Right cardiac atrium (tissue), 5 donors: ENCODE results near the gene SRRM2. TPM values are rescaled to one million over a fixed set of nuclear protein-coding genes. Genes with fewer than 3 reads are reported as not detected.

ENCODE experiments used
- ATAC-seq, 2 donors: fragments of 200-7000 bp; cut with Tn5 transposase; one replicate each; pipeline versions ENCODE4 v1.8.0 to v1.9.1; 2020; ENCODE audit warnings: moderate library complexity in 2 of 2, mild to moderate bottlenecking in 1 of 2
- DNase-seq, 3 donors: peaks; one replicate each; pipeline ENCODE4 v3.0.0-alpha.2; 2020
- H3K27ac ChIP-seq: one replicate; pipeline ENCODE4 v1.5.1; 2013; ENCODE audit warnings: mild to moderate bottlenecking, low read length, control low read depth, moderate library complexity
- H3K27me3 ChIP-seq: one replicate; pipeline ENCODE4 v1.6.1; 2013; ENCODE audit not compliant: control insufficient read depth, insufficient read depth
- H3K4me1 ChIP-seq: one replicate; pipeline ENCODE4 v1.6.1; 2013; ENCODE audit warnings: low read length; ENCODE audit not compliant: control insufficient read depth, insufficient read depth
- H3K4me3 ChIP-seq: one replicate; pipeline ENCODE4 v1.5.1; 2013; ENCODE audit warnings: low read length, control low read depth
- H3K9me3 ChIP-seq: one replicate; pipeline ENCODE4 v1.6.1; 2013; ENCODE audit warnings: low read length; ENCODE audit not compliant: control insufficient read depth
- WGBS: extraction: QIAGEN DNeasy Blood & Tissue Kit; methylation state at CpG from one replicate; pipeline ENCODE4 v1.1.7; 2013; 5-methylcytosine and 5-hydroxymethylcytosine counted together
- intact Hi-C, 4 donors: fragments of 100-400 bp; cut with DNase I; formaldehyde crosslinking; loops; one replicate each; pipeline versions ENCODE4 v1.11.0 to v1.14.0; 2022 to 2023
- polyA plus RNA-seq: library from polyadenylated mRNA; stranded (reverse); fragments of 200-250 nt; gene quantifications from one replicate; pipeline ENCODE4 v1.2.3, GENCODE V29; 2013
- total RNA-seq, 4 donors: library from RNA; stranded (reverse); fragmentation: NEBNext Ultra II Directional; extraction: Animal tissue kit (Norgen Biotek cat#: 25700); gene quantifications; one replicate each; pipeline ENCODE4 v1.2.1, GENCODE V29; 2021
- donor health status: healthy with polysubstance abuse.
- donor health status: DM: no; HTN: yes; CAD: no.
- donor health status: DM: no; HTN: no; CAD: no.
- donor health status: DM: no; HTN: yes; CAD: no; lungs with severe emphysema.
- donor health status: DM: yes; HTN: yes; CAD: no.

Gene SRRM2
- total and polyA plus RNA-seq, 5 donors: 299 to 402 (median 329) TPM

GRCh38 chr16:2782583-2783351 lies 30.3 kb downstream of the SRRM2 start:
- H3K27me3 ChIP-seq: no peaks in the 10 kb centered on the region
- DNase-seq: peak in 1 of 3 donors; percentile 30
- no peak overlapping the region for H3K4me3 ChIP-seq
- ATAC-seq: no peak
- 66% methylated on average over 20 of the region's 20 CpGs for WGBS
- no peaks in the 10 kb centered on the region for H3K4me1 ChIP-seq
- no peak overlapping the region for H3K27ac ChIP-seq
- no peaks in the 10 kb centered on the region for H3K9me3 ChIP-seq
- intact Hi-C loops: no loop called here

- Histone ChIP-seq H3K27me3 (no peaks in the 10 kb centered on the region), H3K27ac (no peak overlapping the region), H3K4me1 (no peaks in the 10 kb centered on the region), H3K4me3 (no peak overlapping the region), H3K9me3 (no peaks in the 10 kb centered on the region)
- intact Hi-C loops: no loop called here
- WGBS: 82% methylated on average over 15 of the region's 15 CpGs
- ATAC-seq (no peak), DNase-seq (peak in 1 of 3 donors; percentile 38)
These were observed 31.3 kb downstream of the SRRM2 start for GRCh38 chr16:2783581-2784357.

- no peaks in the 10 kb centered on the region for H3K4me1 ChIP-seq
- 51% methylated on average over 15 of the region's 15 CpGs for WGBS
- H3K27ac ChIP-seq: no peak overlapping the region
- H3K9me3 ChIP-seq: no peaks in the 10 kb centered on the region
- ATAC-seq (no peak), DNase-seq (peak in 1 of 3 donors; percentile 55)
- peak overlapping the region; percentile 12 for H3K4me3 ChIP-seq
- intact Hi-C loops: no loop called here
- no peaks in the 10 kb centered on the region for H3K27me3 ChIP-seq
These were observed 32.1 kb downstream of the SRRM2 start for GRCh38 chr16:2784358-2785100.

GRCh38 chr16:2785101-2785991 lies 32.9 kb downstream of the SRRM2 start:
- Histone ChIP-seq H3K4me3 (peak overlapping the region; percentile 12), H3K27ac (no peak overlapping the region), H3K27me3 (no peaks in the 10 kb centered on the region), H3K9me3 (no peaks in the 10 kb centered on the region), H3K4me1 (no peaks in the 10 kb centered on the region)
- peak in 1 of 2 donors; percentile 41 for ATAC-seq
- 12% methylated on average over 79 of the region's 79 CpGs for WGBS
- intact Hi-C loops: no loop called here
- peak in 1 of 3 donors; percentile 49 for DNase-seq

- no peaks in the 10 kb centered on the region for H3K27me3 ChIP-seq
These were observed 33.8 kb downstream of the SRRM2 start for GRCh38 chr16:2786061-2786825.

GRCh38 chr16:2786826-2787151 lies 34.4 kb downstream of the SRRM2 start:
- Histone ChIP-seq H3K4me1 (no peaks in the 10 kb centered on the region), H3K4me3 (no peak overlapping the region), H3K27ac (no peak overlapping the region), H3K27me3 (no peaks in the 10 kb centered on the region), H3K9me3 (no peaks in the 10 kb centered on the region)
- intact Hi-C loops: no loop called here
- DNase-seq (no peak), ATAC-seq (no peak)
- 52% methylated on average over 3 of the region's 3 CpGs for WGBS

More at GRCh38 chr16:2786061-2786825, 33.8 kb downstream of the SRRM2 start:
- Histone ChIP-seq H3K4me1 (no peaks in the 10 kb centered on the region), H3K4me3 (no peak overlapping the region), H3K9me3 (no peaks in the 10 kb centered on the region), H3K27ac (no peak overlapping the region)
- intact Hi-C loops: no loop called here
- peak in 1 of 3 donors; percentile 19 for DNase-seq
- 45% methylated on average over 15 of the region's 15 CpGs for WGBS
- ATAC-seq: no peak

GRCh38 chr16:2787406-2787805 lies 35.0 kb downstream of the SRRM2 start, which contains the start of gene PRSS33:
TSS of gene PRSS33 (minus strand) at chr16:2787560. CDS start at chr16:2786547, 1,013 bp downstream.
- WGBS: 31% methylated on average over 10 of the region's 10 CpGs
- Histone ChIP-seq H3K9me3 (no peaks in the 10 kb centered on the region), H3K27ac (no peak within 1 kb of the TSS), H3K4me3 (no peak within 1 kb of the TSS), H3K27me3 (no peaks in the 10 kb centered on the region), H3K4me1 (no peaks in the 10 kb centered on the region)
- ATAC-seq (no peak), DNase-seq (peak in 1 of 3 donors; percentile 14)
- intact Hi-C loops: no loop called here

GRCh38 chr16:2787961-2788360 lies 35.5 kb downstream of the SRRM2 start:
- no peak overlapping the region for H3K27ac ChIP-seq
- no peaks in the 10 kb centered on the region for H3K27me3 ChIP-seq
- WGBS: 36% methylated on average over 7 of the region's 7 CpGs
- DNase-seq (peak in 1 of 3 donors; percentile 19), ATAC-seq (no peak)
- H3K4me1 ChIP-seq: no peaks in the 10 kb centered on the region
- no peak overlapping the region for H3K4me3 ChIP-seq
- no peaks in the 10 kb centered on the region for H3K9me3 ChIP-seq
- intact Hi-C loops: no loop called here

- 80% methylated on average over 5 of the region's 5 CpGs for WGBS
- ATAC-seq (peak in 1 of 2 donors; percentile 32), DNase-seq (no peak)
- H3K9me3 ChIP-seq: no peaks in the 10 kb centered on the region
- H3K4me1 ChIP-seq: no peaks in the 10 kb centered on the region
- H3K27ac ChIP-seq: no peak overlapping the region
- intact Hi-C loops: no loop called here
- H3K27me3 ChIP-seq: no peaks in the 10 kb centered on the region
- no peak overlapping the region for H3K4me3 ChIP-seq
These were observed 38.2 kb downstream of the SRRM2 start for GRCh38 chr16:2790631-2791030.

GRCh38 chr16:2791174-2791573 lies 38.7 kb downstream of the SRRM2 start:
- no peak overlapping the region for H3K27ac ChIP-seq
- H3K4me1 ChIP-seq: no peaks in the 10 kb centered on the region
- intact Hi-C loops: no loop called here
- 79% methylated on average over 8 of the region's 8 CpGs for WGBS
- no peaks in the 10 kb centered on the region for H3K27me3 ChIP-seq
- H3K9me3 ChIP-seq: no peaks in the 10 kb centered on the region
- no peak overlapping the region for H3K4me3 ChIP-seq
- no peak for ATAC-seq
- DNase-seq: no peak
